HCT116 (cell line): Measurements from ENCODE around the gene CHST5. TPM values are rescaled to one million over a fixed set of nuclear protein-coding genes. Genes with fewer than 3 reads are reported as not detected.
A peak's percentile ranks its signal among the peaks of the same experiment; 100 is the strongest.

Source experiments
- ATAC-seq: fragments of 200-7000 bp; cut with Tn5 transposase; 2 replicates; pipeline ENCODE4 v1.9.1; 2020; ENCODE audit warnings: mild to moderate bottlenecking, moderate library complexity
- BruUV-seq: library from RNA; stranded (reverse); fragments of 400-500 nt; replicated peaks from 2 replicates; lab custom pipeline; 2021; lab: Mats Ljungman, UMichigan
- CTCF ChIA-PET: fragments of 300-600 bp; sonication (Branson Sonifier 250); formaldehyde crosslinking; loops from one replicate; lab custom pipeline; 2021; ENCODE audit warnings: antibody characterized with exemption; lab: Charles Lee
- POLR2A ChIA-PET: fragments of 300-600, 350-600 bp; sonication (Branson Sonifier 250); formaldehyde crosslinking; loops from one replicate; lab custom pipeline; 2021; ENCODE audit warnings: antibody characterized with exemption; lab: Charles Lee
- RAD21 ChIA-PET, 2 experiments: fragments of 300-600 bp; sonication (Branson Sonifier 250); formaldehyde crosslinking; loops; one replicate each; lab custom pipeline; 2023; ENCODE audit warnings: low total read pairs in 2 of 2; ENCODE audit not compliant: uncharacterized antibody in 2 of 2, unreplicated experiment in 2 of 2, low non-redundant PET in 1 of 2; lab: Charles Lee
- DNase-seq: peaks from one replicate; pipeline ENCODE4 v3.0.0-alpha.2; 2010; ENCODE audit warnings: low read depth, low spot score
- H2AFZ ChIP-seq: fragments of 200-600 bp; shearing (Covaris generic), sonication (generic); 2 replicates; pipeline ENCODE4 v1.6.1; 2017; ENCODE audit warnings: low read depth, mixed run types, mixed read lengths, antibody characterized with exemption, low read length; ENCODE audit not compliant: poor library complexity, severe bottlenecking
- H3K27ac ChIP-seq: 2 replicates; pipeline ENCODE4 v1.5.1; 2012; ENCODE audit warnings: low read depth, low read length
- H3K27me3 ChIP-seq: fragments of 200-600 bp; sonication (generic); 2 replicates; pipeline ENCODE4 v1.6.1; 2016; ENCODE audit warnings: mixed run types, low read length, mixed read lengths; ENCODE audit not compliant: insufficient read depth
- H3K36me3 ChIP-seq, 2 experiments: fragments of 200-500 bp in 1 of 2; fragments of 200-600 bp in 1 of 2; sonication (Bioruptor generic) in 1 of 2; sonication (generic) in 1 of 2; 2 replicates each; pipeline versions ENCODE4 v1.5.1 to v1.6.1; 2014 to 2016; ENCODE audit warnings: low read length in 2 of 2, inconsistent platforms in 1 of 2, mixed read lengths in 1 of 2, mixed run types in 1 of 2; ENCODE audit not compliant: insufficient read depth in 2 of 2, control insufficient read depth in 1 of 2
- H3K4me1 ChIP-seq, 2 experiments: fragments of 200-600 bp in 1 of 2; sonication (generic) in 1 of 2; 2 replicates each; pipeline versions ENCODE4 v1.5.1 to v1.6.1; 2012 to 2017; ENCODE audit warnings: low read length in 2 of 2, inconsistent platforms in 1 of 2, mild to moderate bottlenecking in 1 of 2, mixed read lengths in 1 of 2, mixed run types in 1 of 2, moderate library complexity in 1 of 2; ENCODE audit not compliant: insufficient read depth in 2 of 2, control insufficient read depth in 1 of 2
- H3K4me2 ChIP-seq: fragments of 200-600 bp; sonication (generic); 2 replicates; pipeline ENCODE4 v1.6.1; 2017; ENCODE audit warnings: mixed run types, low read length, mixed read lengths
- H3K4me3 ChIP-seq, 2 experiments: fragments of 200-600 bp in 1 of 2; sonication (generic) in 1 of 2; replicated peaks in 1 of 2; 2 replicates each; pipeline ENCODE4 v1.5.1; 2011 to 2016; ENCODE audit warnings: low read length in 2 of 2, control low read depth in 1 of 2, low read depth in 1 of 2, mild to moderate bottlenecking in 1 of 2, mixed read lengths in 1 of 2, mixed run types in 1 of 2
- H3K79me2 ChIP-seq: fragments of 200-600 bp; sonication (generic); 2 replicates; pipeline ENCODE4 v1.6.1; 2017; ENCODE audit warnings: mild to moderate bottlenecking, mixed run types, low read length, moderate library complexity, mixed read lengths; ENCODE audit not compliant: insufficient read depth
- H3K9ac ChIP-seq: fragments of 200-600 bp; sonication (generic); 2 replicates; pipeline ENCODE4 v1.6.1; 2016; ENCODE audit warnings: low read length, mixed read lengths
- H3K9me2 ChIP-seq: fragments of 200-600 bp; sonication (generic), shearing (Covaris generic); 2 replicates; pipeline ENCODE4 v1.6.1; 2017; ENCODE audit warnings: mixed run types, mild to moderate bottlenecking, moderate library complexity; ENCODE audit not compliant: insufficient read depth
- H3K9me3 ChIP-seq, 2 experiments: fragments of 200-500 bp in 1 of 2; fragments of 200-600 bp in 1 of 2; sonication (Bioruptor generic) in 1 of 2; sonication (generic) in 1 of 2; 2 replicates each; pipeline ENCODE4 v1.6.1; 2014 to 2017; ENCODE audit warnings: low read length in 2 of 2, mixed read lengths in 2 of 2, inconsistent platforms in 1 of 2, low read depth in 1 of 2, mild to moderate bottlenecking in 1 of 2, mixed run types in 1 of 2, moderate library complexity in 1 of 2; ENCODE audit not compliant: control insufficient read depth in 1 of 2, insufficient read depth in 1 of 2
- H4K20me1 ChIP-seq: fragments of 200-600 bp; sonication (generic), shearing (Covaris generic); 2 replicates; pipeline ENCODE4 v1.6.1; 2017; ENCODE audit warnings: mixed run types, mild to moderate bottlenecking, moderate library complexity; ENCODE audit not compliant: insufficient read depth
- ATF3 ChIP-seq: IDR thresholded peaks from 2 replicates; pipeline ENCODE4 v1.6.1; 2012
- CEBPB ChIP-seq: IDR thresholded peaks from 2 replicates; pipeline ENCODE4 v1.6.1; 2012; ENCODE audit warnings: low read depth
- EGR1 ChIP-seq: IDR thresholded peaks from 2 replicates; pipeline ENCODE4 v1.6.1; 2012; ENCODE audit warnings: low read depth
- EZH2 ChIP-seq: fragments of 200-600 bp; sonication (generic); IDR thresholded peaks from 2 replicates; pipeline ENCODE4 v1.6.1; 2017; ENCODE audit warnings: antibody characterized with exemption, mixed run types
- EZH2phosphoT487 ChIP-seq: fragments of 200-600 bp; IDR thresholded peaks from 2 replicates; pipeline ENCODE4 v1.6.1; 2018; ENCODE audit warnings: antibody characterized with exemption, borderline replicate concordance
- FOSL1 ChIP-seq: IDR thresholded peaks from 2 replicates; pipeline ENCODE4 v1.6.1; 2012; ENCODE audit warnings: low read depth
- MAX ChIP-seq: IDR thresholded peaks from 2 replicates; pipeline ENCODE4 v1.6.1; 2012
- SIN3A ChIP-seq: IDR thresholded peaks from 2 replicates; pipeline ENCODE4 v1.6.1; 2012; ENCODE audit warnings: low read depth
- ZFX ChIP-seq: fragments of 450-650 bp; IDR thresholded peaks from 2 replicates; pipeline ENCODE4 v1.6.1; 2017
- intact Hi-C: fragments of 100-400 bp; cut with micrococcal nuclease; formaldehyde crosslinking; loops from 2 replicates; pipeline ENCODE4 v1.10.0; 2022
- total RNA-seq: library from RNA; stranded (reverse); gene quantifications from one replicate; pipeline ENCODE4 v1.2.1, GENCODE V29; 2021; ENCODE audit not compliant: unreplicated experiment

The CHST5 gene
- total RNA-seq, 1 experiment from 2014 or later, result 0.32 TPM

DNA sequence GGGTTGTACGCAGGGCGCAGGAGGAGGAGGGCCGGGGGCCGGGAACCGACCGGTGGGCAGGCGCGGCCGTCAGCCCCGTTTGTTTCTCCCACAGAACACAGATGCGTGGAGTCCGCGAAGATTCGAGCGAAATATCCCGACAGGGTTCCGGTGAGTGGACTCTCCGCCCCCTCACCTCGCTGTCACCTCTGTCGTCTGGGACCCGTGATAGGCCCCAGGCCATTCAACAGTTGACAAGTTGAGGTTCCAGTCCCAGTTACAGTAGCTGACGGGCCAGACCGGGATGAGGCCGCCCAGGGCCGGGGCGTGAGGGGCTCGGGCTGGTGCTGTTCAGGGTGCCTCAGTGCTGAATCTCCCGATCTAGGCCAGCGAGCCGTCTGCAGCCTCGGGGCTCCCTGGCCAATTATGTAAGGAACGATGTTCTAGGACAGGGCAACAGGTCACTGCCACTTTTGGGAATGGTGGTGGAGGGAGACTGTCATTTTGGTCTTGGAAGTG, 30.9 kb upstream of the CHST5 start:
- CTCF ChIA-PET, result interaction anchor here (0.9 kb wide), 1 partner anchor 45 kb away, joined by 3 read pairs; no protein-coding TSS in a partner anchor
- no peaks in the 10 kb centered on the region for H3K9me3 ChIP-seq
- intact Hi-C loops, result no loop called here
- H3K79me2 ChIP-seq, result peaks cover 17% of the 10 kb centered on the region
- peak overlapping the region; percentile 76 for H3K9ac ChIP-seq
- peak overlapping the region; percentile 90 for H3K4me3 ChIP-seq
- peak; percentile 21 for ATAC-seq
- DNase-seq, result no peak
- no peaks in the 10 kb centered on the region for H3K9me2 ChIP-seq
- TF ChIP-seq FOSL1 (no peak), MAX (no peak; the same call in 1 of the 2 replicates), EZH2 (no peak), EGR1 (0 out of 2 replicates have a peak, but pooled peaks have one; percentile 18), ZFX (peak; percentile 56), CEBPB (no peak), SIN3A (no peak), EZH2phosphoT487 (no peak), ATF3 (no peak)
- H2AFZ ChIP-seq, result no peak overlapping the region
- peak overlapping the region; percentile 68; the same call in 1 of the 2 replicates for H3K27ac ChIP-seq
- H3K4me2 ChIP-seq, result peak overlapping the region; percentile 100
- POLR2A ChIA-PET, result no interaction called here
- H3K27me3 ChIP-seq, result no peaks in the 10 kb centered on the region
- H4K20me1 ChIP-seq, result no peaks in the 10 kb centered on the region
- RAD21 ChIA-PET, result interaction anchor here in 1 of 2 experiments (0.7 kb wide), 1 partner anchor 103 kb away, joined by 3 read pairs; no protein-coding TSS in a partner anchor
- H3K4me1 ChIP-seq, result peaks cover 15 to 24% of the 10 kb centered on the region in 2 experiments
- BruUV-seq, result no TSS peak
- peaks cover 20 to 26% of the 10 kb centered on the region in 2 experiments; a peak in 3 of 4 replicates for H3K36me3 ChIP-seq
